OCI-LY1 (cell line): ENCODE data around the gene RNU5B-1.

Experiments
- H2AFZ ChIP-seq: fragments of 200-600 bp; sonication (generic), shearing (Covaris generic); 2 replicates; pipeline ENCODE4 v1.6.0; 2014; ENCODE audit warnings: antibody characterized with exemption, mild to moderate bottlenecking, low read length
- H3F3A ChIP-seq: fragments of 200-600 bp; sonication (generic), shearing (Covaris generic); 2 replicates; pipeline ENCODE4 v1.6.0; 2014; ENCODE audit warnings: mild to moderate bottlenecking, antibody characterized with exemption, low read length, moderate library complexity; ENCODE audit not compliant: insufficient read depth
- H3K27ac ChIP-seq: fragments of 200-600 bp; sonication (generic); 2 replicates; pipeline ENCODE4 v1.5.1; 2014; ENCODE audit warnings: low read length, mixed run types, mild to moderate bottlenecking, low read depth; ENCODE audit not compliant: poor library complexity, severe bottlenecking
- H3K27me3 ChIP-seq: fragments of 200-600 bp; sonication (generic); 2 replicates; pipeline ENCODE4 v1.6.0; 2014; ENCODE audit warnings: antibody characterized with exemption, mild to moderate bottlenecking, low read length, moderate library complexity; ENCODE audit not compliant: insufficient read depth
- H3K36me3 ChIP-seq: fragments of 200-600 bp; sonication (generic); 2 replicates; pipeline ENCODE4 v1.6.1; 2014; ENCODE audit warnings: mild to moderate bottlenecking, antibody characterized with exemption, low read length, moderate library complexity, mixed read lengths; ENCODE audit not compliant: insufficient read depth
- H3K4me1 ChIP-seq: fragments of 200-600 bp; sonication (generic); 2 replicates; pipeline ENCODE4 v1.5.1; 2014; ENCODE audit warnings: mild to moderate bottlenecking, low read length, moderate library complexity; ENCODE audit not compliant: insufficient read depth, severe bottlenecking
- H3K4me2 ChIP-seq: fragments of 200-600 bp; sonication (generic), shearing (Covaris generic); 2 replicates; pipeline ENCODE4 v1.6.1; 2014; ENCODE audit warnings: low read length
- H3K4me3 ChIP-seq: fragments of 200-600 bp; sonication (generic); 2 replicates; pipeline ENCODE4 v1.5.1; 2014; ENCODE audit warnings: low read length, low read depth, mild to moderate bottlenecking, mixed read lengths; ENCODE audit not compliant: poor library complexity, severe bottlenecking
- H3K79me2 ChIP-seq: fragments of 200-600 bp; shearing (Covaris generic); 2 replicates; pipeline ENCODE4 v1.6.1; 2016; ENCODE audit warnings: mixed run types, low read length, mixed read lengths; ENCODE audit not compliant: insufficient read depth
- H3K9ac ChIP-seq: fragments of 200-600 bp; sonication (generic), shearing (Covaris generic); 2 replicates; pipeline ENCODE4 v1.6.1; 2014; ENCODE audit warnings: mild to moderate bottlenecking, low read length, mixed read lengths
- H3K9me2 ChIP-seq: fragments of 200-600 bp; sonication (generic), shearing (Covaris generic); 2 replicates; pipeline ENCODE4 v1.6.1; 2014; ENCODE audit warnings: low read depth, mild to moderate bottlenecking, low read length, mixed read lengths
- H3K9me3 ChIP-seq: fragments of 200-600 bp; shearing (Covaris generic); 2 replicates; pipeline ENCODE4 v1.6.1; 2014; ENCODE audit warnings: low read length, mixed read lengths
- H4K20me1 ChIP-seq: fragments of 200-600 bp; sonication (generic), shearing (Covaris generic); 2 replicates; pipeline ENCODE4 v1.6.0; 2016; ENCODE audit warnings: mild to moderate bottlenecking, low read length; ENCODE audit not compliant: insufficient read depth
- EZH2 ChIP-seq: fragments of 200-600 bp; sonication (generic), shearing (Covaris generic); IDR thresholded peaks from 2 replicates; pipeline ENCODE4 v1.8.0; 2017; ENCODE audit warnings: borderline replicate concordance, mixed run types, mild to moderate bottlenecking, antibody characterized with exemption, low read length, moderate library complexity, mixed read lengths
- TF ChIP-seq, protein P1 (sequence below): fragments of 200-600 bp; sonication (generic), shearing (Covaris generic); IDR thresholded peaks from 2 replicates; pipeline ENCODE4 v1.5.1; 2017; ENCODE audit warnings: mild to moderate bottlenecking, antibody characterized with exemption, low read length, moderate library complexity, mixed read lengths

The RNU5B-1 gene

DNA sequence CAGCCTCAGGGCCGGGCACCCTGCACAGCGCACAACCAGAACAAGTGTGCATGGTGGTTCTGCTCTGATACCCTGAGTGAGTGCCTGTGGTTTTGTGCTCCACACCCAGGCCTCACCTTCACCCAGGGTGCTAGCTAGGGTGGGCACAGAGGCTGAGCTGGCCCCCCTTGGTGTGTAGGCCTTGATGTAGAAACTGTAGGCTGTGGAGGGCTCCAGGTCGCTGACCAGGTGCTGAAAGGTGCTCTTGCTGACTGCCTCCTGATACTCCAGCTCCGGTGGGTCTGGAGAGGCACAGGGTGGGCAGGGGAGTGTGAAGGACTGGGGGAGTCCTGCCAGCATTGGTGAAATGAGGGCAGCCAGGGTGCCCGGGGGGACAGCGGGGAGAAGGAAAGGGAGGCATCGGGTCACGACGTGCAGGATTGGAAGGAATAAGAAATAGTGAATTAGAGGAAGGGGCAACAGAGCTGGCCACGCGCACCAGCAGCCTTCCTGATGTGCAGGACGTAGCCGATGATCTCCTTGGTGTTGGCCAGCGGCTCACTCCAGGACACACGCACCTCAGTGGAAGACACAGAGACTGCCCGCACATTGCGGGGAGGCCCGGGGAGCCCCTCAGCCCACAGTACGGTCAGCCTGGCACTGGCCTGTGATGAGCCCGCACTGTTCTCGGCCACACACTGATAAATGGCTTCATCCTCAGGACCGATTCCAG lies 26.6 kb downstream of the RNU5B-1 start:
- peaks cover 20% of the 10 kb centered on the region; the same call in 1 of the 2 replicates for H3K27me3 ChIP-seq
- no peaks in the 10 kb centered on the region for H3K4me1 ChIP-seq
- H3K79me2 ChIP-seq: no peaks in the 10 kb centered on the region
- no peaks in the 10 kb centered on the region for H4K20me1 ChIP-seq
- TF ChIP-seq, protein P1, sequence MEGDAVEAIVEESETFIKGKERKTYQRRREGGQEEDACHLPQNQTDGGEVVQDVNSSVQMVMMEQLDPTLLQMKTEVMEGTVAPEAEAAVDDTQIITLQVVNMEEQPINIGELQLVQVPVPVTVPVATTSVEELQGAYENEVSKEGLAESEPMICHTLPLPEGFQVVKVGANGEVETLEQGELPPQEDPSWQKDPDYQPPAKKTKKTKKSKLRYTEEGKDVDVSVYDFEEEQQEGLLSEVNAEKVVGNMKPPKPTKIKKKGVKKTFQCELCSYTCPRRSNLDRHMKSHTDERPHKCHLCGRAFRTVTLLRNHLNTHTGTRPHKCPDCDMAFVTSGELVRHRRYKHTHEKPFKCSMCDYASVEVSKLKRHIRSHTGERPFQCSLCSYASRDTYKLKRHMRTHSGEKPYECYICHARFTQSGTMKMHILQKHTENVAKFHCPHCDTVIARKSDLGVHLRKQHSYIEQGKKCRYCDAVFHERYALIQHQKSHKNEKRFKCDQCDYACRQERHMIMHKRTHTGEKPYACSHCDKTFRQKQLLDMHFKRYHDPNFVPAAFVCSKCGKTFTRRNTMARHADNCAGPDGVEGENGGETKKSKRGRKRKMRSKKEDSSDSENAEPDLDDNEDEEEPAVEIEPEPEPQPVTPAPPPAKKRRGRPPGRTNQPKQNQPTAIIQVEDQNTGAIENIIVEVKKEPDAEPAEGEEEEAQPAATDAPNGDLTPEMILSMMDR: no peak
- no peaks in the 10 kb centered on the region for H3K9me3 ChIP-seq
- no peaks in the 10 kb centered on the region for H3F3A ChIP-seq
- H3K36me3 ChIP-seq: no peaks in the 10 kb centered on the region
- no peak overlapping the region for H3K4me3 ChIP-seq
- no peak overlapping the region for H3K9ac ChIP-seq
- H3K4me2 ChIP-seq: no peak overlapping the region
- no peaks in the 10 kb centered on the region for H3K9me2 ChIP-seq
- no peak overlapping the region for H2AFZ ChIP-seq
- no peak overlapping the region for H3K27ac ChIP-seq

DNA sequence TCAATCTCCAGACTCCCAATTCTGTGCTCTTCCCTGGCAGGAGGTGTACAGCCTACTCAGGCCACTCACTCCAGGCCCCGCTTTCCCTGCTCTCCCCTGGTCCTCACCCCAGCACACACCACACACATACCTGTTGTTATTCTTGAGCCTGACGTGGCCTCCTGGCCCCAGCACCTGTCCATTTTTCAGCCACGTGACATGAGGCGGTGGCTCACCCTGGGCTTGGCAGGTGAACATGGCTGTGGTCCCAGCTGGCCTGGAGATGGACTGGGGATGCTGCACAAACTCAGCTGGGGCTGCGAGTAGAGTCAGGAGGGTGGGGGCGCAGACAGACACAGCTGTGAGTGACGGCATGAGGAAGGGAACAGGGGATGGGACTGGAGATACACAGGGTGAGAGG lies 27.3 kb downstream of the RNU5B-1 start:
- no peak for TF ChIP-seq EZH2
- TF ChIP-seq, protein P1: no peak
- Histone ChIP-seq H3K27ac (no peak overlapping the region), H3K9ac (no peak overlapping the region), H3K9me3 (no peaks in the 10 kb centered on the region), H3K79me2 (no peaks in the 10 kb centered on the region), H3K9me2 (no peaks in the 10 kb centered on the region), H3K4me2 (no peak overlapping the region), H4K20me1 (no peaks in the 10 kb centered on the region), H3F3A (no peaks in the 10 kb centered on the region), H3K4me3 (no peak overlapping the region), H3K4me1 (peaks cover 2% of the 10 kb centered on the region), H2AFZ (no peak overlapping the region), H3K36me3 (no peaks in the 10 kb centered on the region), H3K27me3 (peaks cover 19% of the 10 kb centered on the region; the same call in 1 of the 2 replicates)

DNA sequence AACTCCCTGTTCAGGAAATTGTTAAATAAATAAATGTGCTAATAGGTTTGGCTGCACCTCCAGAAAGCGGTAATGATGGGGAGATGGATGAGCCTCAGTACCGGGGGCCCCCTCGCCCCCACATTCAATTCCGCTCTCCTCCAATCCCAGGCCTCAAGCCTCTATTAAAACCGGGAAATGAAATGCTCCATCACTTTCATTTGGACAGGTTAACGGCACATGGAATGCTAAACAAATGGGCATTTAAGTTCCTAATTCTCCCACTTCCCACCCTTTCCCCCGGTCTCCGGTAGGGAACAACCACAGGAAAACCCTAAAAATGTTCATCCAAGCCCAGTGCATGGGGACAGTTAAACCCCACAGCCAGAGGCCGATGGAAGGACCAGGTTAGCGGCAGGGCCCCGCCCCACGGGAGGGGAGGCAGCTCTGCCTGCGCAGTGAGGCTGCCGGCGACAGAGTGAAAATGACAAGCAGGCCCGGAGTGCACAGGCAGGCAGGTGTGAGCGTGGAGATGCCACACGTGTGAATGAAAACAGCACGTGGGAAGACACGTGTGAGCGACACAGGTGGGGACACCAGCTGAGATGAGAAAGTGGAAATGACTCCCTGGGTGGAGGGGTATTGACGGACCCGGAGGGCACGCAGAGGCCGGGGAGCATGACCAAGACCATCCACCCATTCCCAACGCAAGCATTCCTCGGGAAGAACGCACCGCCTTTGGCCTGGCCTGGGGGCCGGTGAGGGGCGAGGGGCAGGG lies 28.1 kb downstream of the RNU5B-1 start:
- H3K79me2 ChIP-seq: no peaks in the 10 kb centered on the region
- H3K9ac ChIP-seq: no peak overlapping the region
- no peak overlapping the region for H3K4me3 ChIP-seq
- H3K4me1 ChIP-seq: peaks cover 10% of the 10 kb centered on the region
- no peak overlapping the region for H3K27ac ChIP-seq
- no peak for TF ChIP-seq EZH2
- TF ChIP-seq, protein P1: no peak
- H3K27me3 ChIP-seq: peaks cover 15% of the 10 kb centered on the region; the same call in 1 of the 2 replicates
- no peak overlapping the region for H2AFZ ChIP-seq
- no peak overlapping the region for H3K4me2 ChIP-seq
- no peaks in the 10 kb centered on the region for H3K36me3 ChIP-seq
- no peaks in the 10 kb centered on the region for H3K9me3 ChIP-seq
- no peaks in the 10 kb centered on the region for H3F3A ChIP-seq
- no peaks in the 10 kb centered on the region for H4K20me1 ChIP-seq
- no peaks in the 10 kb centered on the region for H3K9me2 ChIP-seq
